RWPE1 (cell line): Measurements from ENCODE around the gene RUNDC1.

Source experiments
- CTCF ChIA-PET: fragments of 350-600 bp; sonication (Branson Sonifier 250); formaldehyde crosslinking; extraction: SDS; loops from one replicate; lab custom pipeline; 2021; lab: Yijun Ruan, JAX
- POLR2A ChIA-PET: fragments of 400-600 bp; formaldehyde crosslinking; extraction: SDS; loops from one replicate; lab custom pipeline; 2020; ENCODE audit warnings: antibody characterized with exemption; ENCODE audit not compliant: low non-redundant PET; lab: Yijun Ruan, JAX
- DNase-seq: peaks from one replicate; pipeline ENCODE4 v3.0.0; 2012; ENCODE audit warnings: low spot score
- H3K27ac ChIP-seq: fragments of 450-650 bp; 2 replicates; pipeline ENCODE4 v1.5.1; 2017
- CTCF ChIP-seq: fragments of 450-650 bp; conservative IDR thresholded peaks from 2 replicates; pipeline ENCODE4 v1.5.1; 2017; ENCODE audit warnings: low read depth, mild to moderate bottlenecking

Gene RUNDC1

GRCh38 chr17:42979511-42980273 is 673 bp upstream of the RUNDC1 start, which contains the start of gene PTGES3L:
Gene PTGES3L, minus strand, starts transcription at chr17:42980080. Its CDS starts 27 bp downstream, at chr17:42980053.
- DNase-seq: no peak
- H3K27ac ChIP-seq: peak within 1 kb of the TSS; percentile 90
- ChIA-PET CTCF (interaction anchor here (1.0 kb wide), 1 partner anchor 18 kb away, joined by 3 read pairs; the partner anchor contains the start of gene RPL27), POLR2A (no interaction called here)
- TF ChIP-seq CTCF: no peak

DNA sequence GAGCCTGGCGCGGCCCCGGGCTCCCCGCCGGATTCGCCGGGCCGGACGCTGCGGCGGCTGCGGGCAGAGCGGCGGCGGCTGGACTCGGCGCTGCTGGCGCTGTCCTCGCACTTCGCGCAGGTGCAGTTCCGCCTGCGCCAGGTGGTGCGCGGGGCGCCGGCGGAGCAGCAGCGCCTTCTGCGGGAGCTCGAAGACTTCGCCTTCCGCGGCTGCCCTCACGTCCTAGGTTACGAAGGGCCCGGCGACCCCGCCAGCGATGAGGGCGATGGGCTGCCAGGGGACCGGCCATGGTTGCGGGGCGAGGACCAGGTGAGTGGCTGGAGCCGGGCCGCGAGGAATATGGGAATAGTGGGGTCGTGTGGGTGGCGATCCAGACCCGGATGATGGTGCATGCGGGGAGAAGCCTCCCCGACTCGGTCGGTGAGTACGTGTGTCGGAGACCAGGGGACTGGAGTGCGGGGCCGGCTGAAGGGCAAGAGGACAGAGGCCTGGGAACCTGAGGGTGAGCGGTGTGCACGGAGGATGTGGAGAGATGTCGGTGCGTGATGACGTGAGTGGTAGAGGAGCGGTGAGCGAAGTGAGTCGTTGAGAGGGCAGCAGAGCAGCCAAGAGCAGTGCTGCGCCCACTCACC is 517 bp downstream of the RUNDC1 start:
- peak; percentile 33; the same call in 1 of the 2 replicates for TF ChIP-seq CTCF
- CTCF ChIA-PET: interaction anchor here (0.7 to 1.0 kb wide), 2 partner anchors 17 to 77 kb away, joined by 3 read pairs; partner anchors contain the start of gene RPL27
- peak; percentile 65 for DNase-seq
- POLR2A ChIA-PET: interaction anchor here (0.6 kb wide), 1 partner anchor 24 kb away, joined by 3 read pairs; no protein-coding TSS in a partner anchor
- peak overlapping the region; percentile 90 for H3K27ac ChIP-seq

DNA sequence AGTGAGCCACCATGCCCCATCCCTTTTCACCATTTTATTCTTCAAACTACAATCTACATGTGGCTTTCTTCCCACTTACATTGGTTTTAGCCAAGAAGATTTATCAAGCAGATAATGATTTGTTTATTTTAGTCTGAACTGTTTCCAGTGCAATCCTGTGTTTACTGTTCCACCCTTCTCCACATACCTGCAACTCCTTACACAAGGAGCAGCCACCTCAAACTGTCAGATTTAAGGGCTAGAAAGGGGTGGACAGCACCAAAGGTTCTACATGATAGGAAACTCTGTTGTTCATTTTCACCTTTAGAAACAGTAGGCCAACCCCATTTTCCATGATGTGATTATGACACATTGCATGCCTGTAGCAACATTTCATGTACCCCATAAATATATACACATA is 1.9 kb downstream of the RUNDC1 start:
- ChIA-PET POLR2A (no interaction called here), CTCF (no interaction called here)
- no peak for TF ChIP-seq CTCF
- DNase-seq: no peak
- H3K27ac ChIP-seq: no peak overlapping the region

DNA sequence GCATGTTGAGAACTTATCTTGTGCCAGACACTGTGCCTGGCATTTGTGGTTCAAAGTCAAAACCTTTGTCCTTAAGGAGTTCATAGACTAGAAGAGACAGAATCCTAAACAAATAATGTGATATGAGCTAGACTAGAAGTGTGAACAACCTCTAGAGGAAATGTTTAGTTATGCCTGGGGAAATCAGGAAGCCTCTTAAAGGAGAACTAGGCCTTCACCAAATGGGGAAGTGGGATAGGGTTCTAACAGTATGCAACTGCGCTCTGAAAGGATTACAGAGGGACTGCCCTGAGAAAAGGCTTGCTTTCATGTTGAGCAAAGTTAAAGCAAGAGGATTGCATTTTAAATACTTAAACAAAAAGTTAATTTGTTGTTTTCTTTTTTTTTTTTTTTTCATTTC is 4.9 kb downstream of the RUNDC1 start:
- ChIA-PET POLR2A (no interaction called here), CTCF (interaction anchor here (0.6 kb wide), 1 partner anchor 15 kb away, joined by 4 read pairs; no protein-coding TSS in a partner anchor)
- no peak for TF ChIP-seq CTCF
- DNase-seq: no peak
- H3K27ac ChIP-seq: no peak overlapping the region

DNA sequence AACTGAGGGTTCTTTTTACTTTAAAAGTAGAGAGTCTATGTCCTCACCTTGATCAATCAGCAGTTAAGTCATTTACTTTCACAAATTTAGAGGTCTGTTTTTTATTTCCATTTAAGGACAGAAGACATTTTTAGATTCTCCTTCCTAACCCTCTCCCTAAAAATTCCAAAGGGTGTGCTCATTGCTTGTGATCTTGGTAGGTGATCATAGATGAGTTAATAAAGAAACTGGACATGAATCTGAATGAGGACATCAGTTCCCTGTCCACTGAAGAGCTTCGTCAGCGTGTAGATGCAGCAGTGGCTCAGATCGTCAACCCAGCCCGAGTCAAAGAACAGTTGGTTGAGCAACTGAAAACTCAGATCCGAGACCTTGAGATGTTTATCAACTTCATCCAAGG is 8.8 kb downstream of the RUNDC1 start:
- CTCF ChIA-PET: no interaction called here
- peak overlapping the region; percentile 76 for H3K27ac ChIP-seq
- POLR2A ChIA-PET: no interaction called here
- TF ChIP-seq CTCF: no peak
- no peak for DNase-seq
